ENCODE data around the gene SOX1.

- TF ChIP-seq POLR2AphosphoS5 (IDR thresholded peaks at IDR 0.05; ENCODE audit: low read depth, low read length) (no peak), REST (IDR thresholded peaks at IDR 0.05; ENCODE audit: insufficient read depth in 1 of 2, low read depth in 2 of 2, low read length in 2 of 2) (no peak), TAF1 (IDR thresholded peaks at IDR 0.05; ENCODE audit: borderline replicate concordance, insufficient read depth, low read length) (no peak), FOXP2 (optimal IDR thresholded peaks at IDR 0.05; ENCODE audit: borderline replicate concordance, extremely low read depth, extremely low read length, insufficient read depth) (no peak)
Observed at GRCh38 chr13:112032186-112032993, 34.6 kb upstream of the SOX1 start.

Data from PFSK-1 (cell line).